GM10266 (cell line): Measurements from ENCODE around the gene NUP54.

ENCODE experiments used
- DNase-seq: peaks from one replicate; pipeline ENCODE4 v3.0.0; 2012; ENCODE audit errors: extremely low spot score
- TF ChIP-seq, protein P1 (sequence below): IDR thresholded peaks from 2 replicates; pipeline ENCODE4 v1.5.1; 2012; ENCODE audit warnings: mild to moderate bottlenecking, low read depth; ENCODE audit not compliant: control insufficient read depth, insufficient read depth; ENCODE audit errors: missing control alignments

NUP54 gene

DNA sequence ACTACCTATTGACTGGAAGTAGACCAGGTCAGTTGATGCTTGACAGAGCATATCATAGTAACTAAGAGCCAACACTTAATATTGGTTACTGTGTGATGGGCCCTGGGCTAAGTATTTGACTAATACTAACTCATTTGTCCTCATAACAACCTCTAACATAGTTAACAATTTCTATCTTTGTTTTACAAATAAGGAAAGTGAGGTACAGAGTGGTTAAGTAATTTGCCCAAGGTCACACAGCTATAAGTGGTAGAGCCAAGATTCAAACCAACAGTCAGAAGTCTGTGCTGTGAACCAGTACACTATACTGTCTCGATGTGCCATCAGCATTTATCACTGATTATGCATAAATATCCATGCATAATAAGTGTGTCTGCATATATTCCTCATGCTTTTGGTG is 27.1 kb upstream of the NUP54 start:
- no peak for DNase-seq
- TF ChIP-seq, protein P1, sequence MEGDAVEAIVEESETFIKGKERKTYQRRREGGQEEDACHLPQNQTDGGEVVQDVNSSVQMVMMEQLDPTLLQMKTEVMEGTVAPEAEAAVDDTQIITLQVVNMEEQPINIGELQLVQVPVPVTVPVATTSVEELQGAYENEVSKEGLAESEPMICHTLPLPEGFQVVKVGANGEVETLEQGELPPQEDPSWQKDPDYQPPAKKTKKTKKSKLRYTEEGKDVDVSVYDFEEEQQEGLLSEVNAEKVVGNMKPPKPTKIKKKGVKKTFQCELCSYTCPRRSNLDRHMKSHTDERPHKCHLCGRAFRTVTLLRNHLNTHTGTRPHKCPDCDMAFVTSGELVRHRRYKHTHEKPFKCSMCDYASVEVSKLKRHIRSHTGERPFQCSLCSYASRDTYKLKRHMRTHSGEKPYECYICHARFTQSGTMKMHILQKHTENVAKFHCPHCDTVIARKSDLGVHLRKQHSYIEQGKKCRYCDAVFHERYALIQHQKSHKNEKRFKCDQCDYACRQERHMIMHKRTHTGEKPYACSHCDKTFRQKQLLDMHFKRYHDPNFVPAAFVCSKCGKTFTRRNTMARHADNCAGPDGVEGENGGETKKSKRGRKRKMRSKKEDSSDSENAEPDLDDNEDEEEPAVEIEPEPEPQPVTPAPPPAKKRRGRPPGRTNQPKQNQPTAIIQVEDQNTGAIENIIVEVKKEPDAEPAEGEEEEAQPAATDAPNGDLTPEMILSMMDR = no peak

DNA sequence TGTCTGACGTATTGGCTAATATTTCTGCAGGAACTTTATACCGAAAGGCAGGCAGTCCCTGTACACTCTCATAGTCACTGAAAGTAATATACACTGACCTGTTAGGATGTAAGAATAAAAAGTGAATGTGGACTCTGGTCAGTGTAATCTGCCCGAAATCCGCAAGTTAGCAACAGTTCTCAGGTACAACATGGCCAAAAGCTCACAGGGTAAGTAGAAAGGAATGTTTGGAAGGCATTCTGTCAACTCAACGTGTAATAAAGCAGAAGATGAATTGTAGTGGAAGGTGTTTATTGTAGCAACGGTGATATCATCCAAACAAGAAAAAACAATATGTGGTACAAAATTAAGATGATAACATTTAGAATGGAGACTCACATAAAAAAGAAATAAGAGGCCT is 26.0 kb upstream of the NUP54 start:
- no peak for DNase-seq
- TF ChIP-seq, protein P1 = no peak

DNA sequence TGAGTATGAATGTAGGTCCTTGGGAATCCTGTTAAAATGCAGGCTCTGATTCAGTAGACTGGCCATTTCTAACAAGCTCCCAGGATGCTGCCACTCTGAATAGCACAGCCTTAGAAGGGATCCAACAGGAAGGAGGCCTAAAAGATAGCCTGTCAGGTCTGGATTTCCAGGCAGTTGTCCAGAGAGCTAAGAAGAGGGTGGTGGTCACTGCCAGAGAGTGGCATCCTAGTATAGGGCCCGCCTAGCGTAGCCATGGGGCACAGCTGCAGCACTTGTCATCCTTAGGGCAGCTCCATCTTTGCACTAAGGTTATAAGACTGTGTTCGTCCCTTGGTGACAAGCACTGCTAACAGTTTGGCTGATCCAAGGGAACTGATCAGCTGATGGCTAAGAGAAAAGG is 20.5 kb upstream of the NUP54 start:
- TF ChIP-seq, protein P1 = no peak
- no peak for DNase-seq

DNA sequence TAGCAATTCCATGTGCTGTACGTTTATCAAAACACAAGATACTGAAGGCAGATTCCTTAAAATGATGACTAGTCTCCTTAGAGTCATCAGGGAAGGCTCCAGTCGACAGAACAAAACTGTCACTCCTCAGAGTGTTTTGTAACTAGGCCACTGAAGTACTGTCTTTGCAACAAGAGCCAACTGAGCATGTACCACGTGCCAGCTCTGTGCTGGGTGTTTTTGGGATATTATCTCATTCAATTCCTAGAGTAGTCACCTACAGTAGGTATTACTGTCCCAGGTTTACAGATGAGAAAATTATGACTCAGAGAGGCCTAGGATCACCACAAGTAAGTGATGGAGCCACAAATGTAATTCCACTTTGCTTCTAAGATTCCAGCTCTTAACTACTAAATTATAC is 18.3 kb upstream of the NUP54 start:
- no peak for DNase-seq
- TF ChIP-seq, protein P1 = no peak

DNA sequence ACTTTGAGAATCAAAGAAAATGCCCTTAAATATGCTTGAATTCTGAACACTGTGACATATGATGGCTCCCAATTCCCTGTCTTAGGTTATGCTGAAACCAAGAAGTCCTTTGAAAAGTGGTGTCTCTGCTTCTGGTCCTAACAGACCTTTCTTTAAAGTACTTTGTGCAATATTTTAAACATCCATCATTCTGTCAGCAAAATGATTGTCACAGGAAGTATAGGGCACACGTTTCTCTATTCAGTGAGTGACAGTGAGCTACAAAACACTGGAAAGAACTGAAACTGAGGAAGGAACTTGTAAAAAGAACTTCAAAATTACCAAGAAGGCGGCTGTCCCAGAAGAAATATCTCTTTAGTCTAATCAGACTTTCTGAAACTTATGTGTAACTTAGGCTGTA is 12.2 kb upstream of the NUP54 start:
- DNase-seq = no peak
- TF ChIP-seq, protein P1 = no peak

DNA sequence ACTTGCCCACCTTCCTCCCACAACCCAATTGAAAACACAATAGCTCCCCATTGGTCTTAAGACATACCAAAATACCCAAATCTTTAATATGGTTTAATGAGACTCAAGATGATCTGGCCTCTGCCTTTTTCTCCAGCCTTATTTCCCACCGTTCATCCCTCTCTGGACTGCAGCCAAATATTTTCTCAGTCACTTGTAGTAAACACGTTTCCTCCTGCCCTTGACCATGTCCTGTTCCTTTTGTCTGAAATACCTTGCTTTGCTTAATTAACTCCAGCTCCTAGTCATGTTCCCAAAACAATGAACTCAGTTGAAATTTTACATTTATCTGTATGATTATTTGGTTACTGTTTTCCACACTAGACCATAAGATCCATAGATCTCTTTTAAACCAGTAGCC is 8.4 kb upstream of the NUP54 start:
- DNase-seq = no peak
- TF ChIP-seq, protein P1 = no peak

DNA sequence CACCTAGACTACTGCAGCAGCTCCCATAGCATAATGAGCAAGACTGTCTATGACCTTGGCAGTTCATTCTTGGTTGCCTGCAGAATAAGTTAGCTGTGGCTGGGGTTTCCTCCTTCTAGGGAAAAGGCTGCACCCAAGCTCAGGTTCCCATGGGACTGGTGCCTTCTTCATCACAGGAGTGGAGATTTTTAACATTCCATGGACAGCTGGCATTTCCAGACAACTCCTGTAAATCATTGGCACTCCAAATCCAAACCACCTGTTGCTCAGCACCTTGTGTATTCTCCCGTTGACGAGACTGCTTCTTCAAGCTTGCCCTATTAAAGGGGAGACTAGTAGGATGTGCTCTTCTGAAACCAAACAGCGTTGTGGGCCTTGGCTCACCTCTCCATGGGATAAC is 7.8 kb upstream of the NUP54 start:
- no peak for DNase-seq
- TF ChIP-seq, protein P1 = no peak
